Thyroid gland (tissue), 4 donors: ENCODE results near the gene PRXL2B. TPM values are rescaled to one million over a fixed set of nuclear protein-coding genes. Genes with fewer than 3 reads are reported as not detected.

Source experiments
- DNase-seq, 2 donors: peaks; one replicate each; pipeline ENCODE4 v3.0.0-alpha.2; 2019
- H3K27ac ChIP-seq, 3 donors: fragments of 200-600 bp; sonication (generic); 1 replicate in 2 of 3; 2 replicates in 1 of 3; pipeline ENCODE4 v1.5.1; 2016 to 2019; ENCODE audit warnings: mild to moderate bottlenecking in 1 of 3, moderate library complexity in 1 of 3
- H3K27me3 ChIP-seq: fragments of 200-600 bp; sonication (generic); one replicate; pipeline ENCODE4 v1.5.1; 2019
- H3K36me3 ChIP-seq, 2 donors: fragments of 200-600 bp; sonication (generic); one replicate each; pipeline ENCODE4 v1.5.1; 2016 to 2019
- H3K4me1 ChIP-seq, 2 donors: fragments of 200-600 bp; sonication (generic); one replicate each; pipeline ENCODE4 v1.5.1; 2017 to 2019
- H3K4me3 ChIP-seq, 3 donors: fragments of 200-600 bp; sonication (generic); replicated peaks in 1 of 3; 1 replicate in 2 of 3; 2 replicates in 1 of 3; pipeline ENCODE4 v1.5.1; 2016; ENCODE audit warnings: mild to moderate bottlenecking in 1 of 3
- H3K9me3 ChIP-seq: fragments of 200-600 bp; sonication (generic); one replicate; pipeline ENCODE4 v1.5.1; 2017
- POLR2A ChIP-seq, 2 donors: fragments of 450-650 bp; IDR thresholded peaks; one replicate each; pipeline ENCODE4 v1.6.1; 2017; ENCODE audit warnings: antibody characterized with exemption in 2 of 2, mild to moderate bottlenecking in 2 of 2, moderate library complexity in 1 of 2
- WGBS, 2 donors: methylation state at CpG; one replicate each; pipeline ENCODE4 v1.1.5; 2017; 5-methylcytosine and 5-hydroxymethylcytosine counted together
- intact Hi-C: fragments of 100-400 bp; cut with DNase I; formaldehyde crosslinking; loops from one replicate; pipeline ENCODE4 v1.15.1; 2023
- total RNA-seq, 4 donors: library from RNA; depleted of rRNA; stranded (reverse); fragments of >200 nt; gene quantifications; one replicate each; pipeline ENCODE4 v1.2.3, GENCODE V29; 2016
- TF ChIP-seq, protein P1 (sequence below), 6 experiments: fragments of 200-600 bp in 3 of 6; fragments of 450-650 bp in 3 of 6; sonication (generic) in 3 of 6; IDR thresholded peaks; one replicate each; pipeline ENCODE4 v1.5.1; 2016 to 2019; ENCODE audit warnings: antibody characterized with exemption in 6 of 6, mild to moderate bottlenecking in 2 of 6, inconsistent platforms in 1 of 6, moderate library complexity in 1 of 6

The PRXL2B gene
- total RNA-seq, 4 donors from 2014 or later: 14.6 to 24.7 (median 18.0) TPM

DNA sequence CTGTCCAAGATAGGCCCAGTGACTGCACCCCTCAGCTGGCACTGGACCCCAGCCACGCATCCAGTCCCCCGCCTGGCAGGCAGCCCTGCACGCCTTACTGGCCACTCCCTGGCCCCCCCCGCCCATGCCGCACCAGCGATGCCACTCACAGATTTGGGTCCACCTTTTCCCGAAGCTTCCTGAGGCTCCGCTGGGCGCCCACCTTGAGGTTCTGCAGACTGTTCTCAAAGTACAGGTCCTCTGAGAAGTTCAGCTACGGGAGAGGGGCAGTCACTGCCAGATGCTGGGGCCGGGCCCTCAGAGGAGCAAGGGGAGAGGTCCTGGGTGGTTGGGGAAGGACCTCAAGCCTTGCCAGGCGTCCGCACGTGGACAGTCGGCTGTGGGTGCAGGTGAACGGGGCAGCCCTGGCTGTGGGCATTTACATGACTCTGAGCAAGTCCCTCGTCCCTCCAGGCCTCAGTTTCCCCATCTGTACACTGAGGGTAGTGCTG is 8.1 kb downstream of the PRXL2B start:
- Histone ChIP-seq H3K4me3 (no peak overlapping the region), H3K27ac (no peak overlapping the region), H3K9me3 (no peaks in the 10 kb centered on the region), H3K36me3 (no peaks in the 10 kb centered on the region), H3K4me1 (peaks cover 0 to 14% of the 10 kb centered on the region in 2 donors), H3K27me3 (no peaks in the 10 kb centered on the region)
- WGBS, 2 donors: 91 to 96% methylated on average over 12 of the region's 17 CpGs
- TF ChIP-seq, protein P1, sequence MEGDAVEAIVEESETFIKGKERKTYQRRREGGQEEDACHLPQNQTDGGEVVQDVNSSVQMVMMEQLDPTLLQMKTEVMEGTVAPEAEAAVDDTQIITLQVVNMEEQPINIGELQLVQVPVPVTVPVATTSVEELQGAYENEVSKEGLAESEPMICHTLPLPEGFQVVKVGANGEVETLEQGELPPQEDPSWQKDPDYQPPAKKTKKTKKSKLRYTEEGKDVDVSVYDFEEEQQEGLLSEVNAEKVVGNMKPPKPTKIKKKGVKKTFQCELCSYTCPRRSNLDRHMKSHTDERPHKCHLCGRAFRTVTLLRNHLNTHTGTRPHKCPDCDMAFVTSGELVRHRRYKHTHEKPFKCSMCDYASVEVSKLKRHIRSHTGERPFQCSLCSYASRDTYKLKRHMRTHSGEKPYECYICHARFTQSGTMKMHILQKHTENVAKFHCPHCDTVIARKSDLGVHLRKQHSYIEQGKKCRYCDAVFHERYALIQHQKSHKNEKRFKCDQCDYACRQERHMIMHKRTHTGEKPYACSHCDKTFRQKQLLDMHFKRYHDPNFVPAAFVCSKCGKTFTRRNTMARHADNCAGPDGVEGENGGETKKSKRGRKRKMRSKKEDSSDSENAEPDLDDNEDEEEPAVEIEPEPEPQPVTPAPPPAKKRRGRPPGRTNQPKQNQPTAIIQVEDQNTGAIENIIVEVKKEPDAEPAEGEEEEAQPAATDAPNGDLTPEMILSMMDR (IDR thresholded peaks at IDR 0.05): no peak
- no peak for TF ChIP-seq POLR2A (IDR thresholded peaks at IDR 0.05)
- DNase-seq: no peak
- intact Hi-C loops: loop anchor here (5.0 kb wide), 1 partner anchor 43 kb away; no protein-coding TSS in a partner anchor

DNA sequence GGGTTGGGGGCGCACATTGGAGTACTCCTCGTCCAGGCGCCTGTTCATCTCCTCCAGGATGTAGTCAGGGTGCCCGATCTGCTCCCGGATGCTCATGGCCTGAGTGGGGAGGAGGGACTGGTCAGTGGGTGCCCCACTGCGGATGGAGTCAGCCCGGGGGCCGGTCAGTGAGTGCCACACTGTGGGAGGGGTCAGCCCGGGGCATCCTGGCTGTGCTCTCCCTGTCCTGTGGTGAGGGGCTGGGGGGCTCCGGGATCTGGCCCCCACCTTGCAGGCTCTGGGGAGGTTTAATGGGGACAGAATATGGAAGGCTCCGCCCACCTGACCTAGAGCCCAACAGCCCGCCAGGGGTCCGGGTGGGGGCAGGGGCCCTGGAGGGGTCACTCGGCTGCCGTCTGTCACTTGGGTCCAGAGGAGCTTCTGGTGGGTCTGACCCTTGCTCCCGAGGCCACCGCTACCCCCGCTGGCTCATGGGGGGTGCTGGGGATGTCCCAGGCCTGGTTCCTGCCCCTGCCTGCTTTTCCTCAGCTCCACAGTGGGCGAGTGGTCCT is 8.8 kb downstream of the PRXL2B start:
- 81 to 87% methylated on average over 10 of the region's 19 CpGs for WGBS, 2 donors
- no peak overlapping the region for H3K4me3 ChIP-seq
- H3K27ac ChIP-seq: no peak overlapping the region
- H3K36me3 ChIP-seq: no peaks in the 10 kb centered on the region
- peaks cover 0 to 14% of the 10 kb centered on the region in 2 donors for H3K4me1 ChIP-seq
- no peaks in the 10 kb centered on the region for H3K9me3 ChIP-seq
- no peak for TF ChIP-seq POLR2A (IDR thresholded peaks at IDR 0.05)
- no peaks in the 10 kb centered on the region for H3K27me3 ChIP-seq
- intact Hi-C loops: no loop called here
- no peak for DNase-seq

DNA sequence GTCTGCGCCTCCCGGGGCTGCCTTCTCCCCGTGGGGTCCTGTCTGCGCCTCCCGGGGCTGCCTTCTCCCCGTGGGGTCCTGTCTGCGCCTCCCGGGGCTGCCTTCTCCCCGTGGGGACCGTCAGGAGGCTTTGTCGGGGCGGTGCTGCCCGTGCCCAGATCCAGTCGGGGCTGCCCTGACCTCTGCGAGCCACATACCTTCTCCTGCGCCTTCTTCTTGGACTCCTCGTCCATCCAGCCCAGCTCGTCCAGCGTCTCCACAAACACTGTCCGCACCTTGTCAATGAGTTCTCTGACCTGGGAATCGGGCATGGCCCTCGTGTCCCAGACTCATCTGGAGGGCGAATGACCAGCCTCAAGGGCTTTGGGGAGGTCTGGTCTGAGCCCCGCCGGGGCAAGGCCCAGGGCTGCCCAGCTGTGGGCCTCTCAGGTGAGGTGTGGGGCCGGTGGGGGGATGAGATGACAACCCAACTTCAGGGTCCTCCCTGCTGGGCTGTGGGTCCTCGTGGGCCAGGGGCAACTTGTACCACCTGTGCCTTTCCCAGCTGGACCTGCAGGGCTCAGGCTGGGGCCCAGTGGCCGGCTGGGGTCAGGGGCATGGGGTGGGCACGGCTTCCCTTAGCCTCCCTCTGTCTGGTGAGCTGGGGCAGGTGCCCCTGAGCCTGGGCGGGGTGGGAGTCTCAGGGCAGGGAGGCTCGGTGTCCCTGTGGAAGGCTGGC is 9.4 kb downstream of the PRXL2B start:
- Histone ChIP-seq H3K27ac (no peak overlapping the region), H3K36me3 (no peaks in the 10 kb centered on the region), H3K27me3 (no peaks in the 10 kb centered on the region), H3K4me3 (no peak overlapping the region), H3K4me1 (peaks cover 0 to 14% of the 10 kb centered on the region in 2 donors), H3K9me3 (no peaks in the 10 kb centered on the region)
- TF ChIP-seq POLR2A (IDR thresholded peaks at IDR 0.05): no peak
- TF ChIP-seq, protein P1 (IDR thresholded peaks at IDR 0.05): no peak
- intact Hi-C loops: no loop called here
- 85 to 88% methylated on average over 23 to 29 of the region's 31 CpGs for WGBS, 2 donors
- DNase-seq: no peak

DNA sequence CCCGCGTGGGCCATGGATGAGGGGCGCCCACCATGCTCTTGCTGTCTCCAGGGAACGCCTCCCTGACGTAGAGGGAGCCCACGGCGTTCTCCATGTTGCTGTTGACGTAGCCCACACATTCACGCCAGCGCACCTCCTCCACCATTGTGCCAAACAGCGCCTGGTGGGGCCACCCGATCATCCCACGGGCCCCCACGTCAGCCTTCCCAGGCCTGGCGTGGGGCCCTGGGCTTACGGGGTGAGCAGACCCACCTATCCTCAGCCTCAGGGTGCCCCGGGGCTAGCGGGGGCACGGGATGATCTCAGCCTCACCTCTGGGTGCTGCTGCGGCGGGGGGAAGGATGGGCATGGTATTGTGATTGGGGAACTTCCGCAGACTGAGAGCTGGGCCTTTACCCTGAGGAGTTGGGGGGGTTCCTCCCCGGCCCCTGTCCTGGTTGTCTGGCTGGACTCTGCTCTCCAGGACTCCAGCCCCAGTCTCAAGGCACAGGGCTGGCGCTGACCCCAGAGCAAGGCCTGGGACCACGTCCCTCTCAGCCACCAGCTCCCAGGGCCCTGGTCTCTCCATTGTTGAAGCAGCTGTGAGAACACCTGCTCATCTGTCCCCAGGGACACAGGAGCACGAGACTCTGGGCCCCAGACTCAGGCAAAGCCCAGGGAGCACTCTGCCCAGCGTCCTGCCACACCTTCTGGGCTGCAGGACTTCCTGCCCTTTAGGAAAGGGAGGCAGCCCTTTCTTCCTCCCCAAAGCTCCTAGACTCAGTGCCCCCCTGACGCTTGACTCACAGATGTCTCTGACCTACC is 10.2 kb downstream of the PRXL2B start:
- WGBS, 2 donors: 87 to 94% methylated on average over 18 to 25 of the region's 28 CpGs
- DNase-seq: no peak
- no peak for TF ChIP-seq POLR2A (IDR thresholded peaks at IDR 0.05)
- TF ChIP-seq, protein P1 (IDR thresholded peaks at IDR 0.05): no peak
- Histone ChIP-seq H3K9me3 (no peaks in the 10 kb centered on the region), H3K27me3 (no peaks in the 10 kb centered on the region), H3K4me3 (no peak overlapping the region), H3K36me3 (no peaks in the 10 kb centered on the region), H3K4me1 (peaks cover 0 to 14% of the 10 kb centered on the region in 2 donors), H3K27ac (no peak overlapping the region)
- intact Hi-C loops: no loop called here

DNA sequence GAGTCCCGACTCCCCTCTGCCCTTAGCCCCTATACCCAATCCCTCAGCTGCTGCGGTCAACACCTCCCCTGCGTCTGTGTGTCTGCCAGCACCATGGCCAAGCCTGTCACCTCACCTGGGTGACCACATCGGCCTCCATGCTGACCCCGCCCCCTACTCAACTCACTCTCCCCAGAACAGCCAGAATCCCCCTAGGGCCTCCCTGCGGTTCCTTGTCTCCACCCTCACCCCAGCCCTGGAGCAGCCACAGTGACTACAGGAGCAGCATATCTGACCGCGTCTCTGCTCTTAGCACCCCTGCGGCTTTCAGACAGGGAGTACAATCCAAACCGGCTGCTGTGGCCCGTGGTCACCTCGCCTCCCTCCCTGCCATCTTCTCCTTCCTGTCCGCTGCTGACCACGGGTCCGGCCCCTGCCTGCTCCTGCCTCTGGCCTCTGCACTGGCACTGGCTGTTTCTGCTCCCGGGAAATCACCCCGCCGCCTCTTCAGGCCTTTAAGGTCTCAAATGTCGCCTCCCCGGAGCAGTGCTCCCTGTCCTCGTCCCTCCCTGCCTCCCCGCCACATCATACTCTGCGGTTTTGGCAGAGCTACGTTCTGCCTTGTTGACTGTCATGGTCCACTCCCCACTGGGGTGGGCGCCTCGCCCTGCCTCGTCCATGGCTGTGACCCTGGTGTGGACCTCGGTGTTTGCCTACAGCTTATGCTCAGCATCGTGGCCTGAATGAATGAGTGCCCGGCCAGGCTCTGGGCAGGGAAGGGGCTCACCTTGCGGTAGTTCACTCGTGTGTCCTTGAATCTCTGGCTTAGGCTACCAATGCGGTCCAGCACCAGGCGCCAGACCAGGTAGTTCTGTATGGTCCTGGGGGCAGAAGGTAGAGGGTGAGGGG is 11.1 kb downstream of the PRXL2B start:
- Histone ChIP-seq H3K9me3 (no peaks in the 10 kb centered on the region), H3K4me1 (peaks cover 0 to 14% of the 10 kb centered on the region in 2 donors), H3K4me3 (no peak overlapping the region), H3K36me3 (no peaks in the 10 kb centered on the region), H3K27me3 (no peaks in the 10 kb centered on the region), H3K27ac (no peak overlapping the region)
- WGBS, 2 donors: 73 to 79% methylated on average over 34 of the region's 34 CpGs
- intact Hi-C loops: no loop called here
- TF ChIP-seq POLR2A (IDR thresholded peaks at IDR 0.05): no peak
- TF ChIP-seq, protein P1 (IDR thresholded peaks at IDR 0.05): no peak
- no peak for DNase-seq
